NCI-H2227 treated with DMSO at 0.1 percent for 48 hours (cell line): ENCODE measurements around the gene DENR.

Source experiments
- DNase-seq: peaks from one replicate; lab custom pipeline; 2025; lab: John Stamatoyannopoulos, UW

Gene DENR

DNA sequence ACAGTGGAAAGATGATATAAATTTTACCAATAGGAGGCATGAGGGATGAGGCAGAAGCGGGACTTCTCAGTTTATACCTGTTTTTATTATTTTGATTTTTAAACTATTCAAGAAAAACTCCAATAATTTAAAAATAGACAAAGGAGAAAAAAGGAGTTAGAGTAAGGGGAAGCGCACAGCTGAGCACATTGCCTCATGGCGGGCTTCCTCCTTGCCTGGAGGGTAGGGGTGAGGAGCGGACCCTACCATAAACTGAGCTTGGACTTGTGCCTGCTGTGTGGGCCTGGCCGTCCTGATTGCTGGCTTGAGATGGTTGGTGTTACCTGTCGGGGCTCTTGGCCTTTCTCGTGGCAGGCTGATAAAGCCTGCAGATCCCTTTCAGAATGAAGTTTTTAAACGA lies 67.5 kb downstream of the DENR start:
- no peak for DNase-seq
